ENCODE results near the gene BRCC3. TPM values are rescaled to one million over a fixed set of nuclear protein-coding genes. Genes with fewer than 3 reads are reported as not detected.

The BRCC3 gene
- 10 to 100 TPM in 2 of 5 donors, 1 to 10 TPM in 2, under 1 TPM in 1; 0.87 to 20.1 (median 7.0) TPM for total RNA-seq
- polyA plus RNA-seq: 10 to 100 TPM; 10.0 to 18.8 (median 11.8) TPM
- long read RNA-seq, donor 1, partial matches to known transcripts: 0 of 4 reads
- long read RNA-seq, donor 1, other reads (novel, unspliced or antisense): 0 of 4 reads
- long read RNA-seq, donor 2, partial matches to known transcripts: 0 of 4 reads
- long read RNA-seq, donor 2, other reads (novel, unspliced or antisense): 0 of 4 reads
- long read RNA-seq, donor 3, transcript BRCC3-208 (10 exons, 2,694 nt): major isoform, 5 of 5 reads
- long read RNA-seq, donor 3, partial matches to known transcripts: 0 of 5 reads
- long read RNA-seq, donor 3, other reads (novel, unspliced or antisense): 0 of 5 reads
- long read RNA-seq, donor 4: 0 reads
- long read RNA-seq, donor 5, transcript BRCC3-208 (10 exons, 2,694 nt): major isoform, 6 of 6 reads
- long read RNA-seq, donor 5, partial matches to known transcripts: 0 of 6 reads
- long read RNA-seq, donor 5, other reads (novel, unspliced or antisense): 0 of 6 reads
- long read RNA-seq, donor 6, transcript BRCC3-208 (10 exons, 2,694 nt): major isoform, 21 of 22 reads
- long read RNA-seq, donor 6, partial matches to known transcripts: 0 of 22 reads
- long read RNA-seq, donor 6, other reads (novel, unspliced or antisense): 0 of 22 reads
- long read RNA-seq, donor 7, transcript BRCC3-208 (10 exons, 2,694 nt): major isoform, 6 of 6 reads
- long read RNA-seq, donor 7, partial matches to known transcripts: 0 of 6 reads
- long read RNA-seq, donor 7, other reads (novel, unspliced or antisense): 0 of 6 reads
- long read RNA-seq, donor 8, partial matches to known transcripts: 0 of 4 reads
- long read RNA-seq, donor 8, other reads (novel, unspliced or antisense): 0 of 4 reads
- long read RNA-seq, donor 9, partial matches to known transcripts: 0 of 4 reads
- long read RNA-seq, donor 9, other reads (novel, unspliced or antisense): 0 of 4 reads
- long read RNA-seq, donor 10, partial matches to known transcripts: 0 of 3 reads
- long read RNA-seq, donor 10, other reads (novel, unspliced or antisense): 0 of 3 reads

DNA sequence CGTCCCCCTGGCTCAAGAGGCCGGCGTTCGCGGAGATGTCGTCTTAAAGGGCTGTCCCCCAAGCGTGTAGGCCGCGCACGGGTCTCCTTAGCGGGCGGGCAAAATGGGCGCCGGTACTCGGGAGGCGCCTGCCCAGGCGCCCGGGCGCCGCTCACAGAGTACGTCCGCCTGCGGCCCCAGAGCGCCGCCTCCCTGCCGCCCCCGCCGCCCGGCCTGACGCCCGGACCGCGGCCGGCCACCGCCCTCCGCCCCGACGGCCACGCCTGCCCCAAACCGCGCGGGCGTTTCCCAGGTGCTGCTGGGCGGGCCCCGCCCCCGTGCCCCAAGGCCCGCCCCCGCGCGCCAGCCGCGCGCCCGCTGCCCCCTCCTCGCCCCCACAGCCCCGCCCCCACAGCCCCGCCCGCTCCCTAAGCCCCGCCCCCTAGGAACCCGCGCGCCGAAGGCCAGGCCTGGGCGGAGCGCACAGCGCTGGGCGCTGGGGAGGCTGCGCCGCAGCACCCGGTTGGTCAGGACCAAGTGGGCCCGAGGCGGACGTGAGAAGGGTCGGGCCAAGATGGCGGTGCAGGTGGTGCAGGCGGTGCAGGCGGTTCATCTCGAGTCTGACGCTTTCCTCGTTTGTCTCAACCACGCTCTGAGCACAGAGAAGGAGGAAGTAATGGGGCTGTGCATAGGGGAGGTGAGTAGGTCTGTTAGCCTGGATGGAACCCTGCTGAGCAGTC is at the start of gene BRCC3, which contains the start of the genes CMC4 and MTCP1:
Gene BRCC3 (plus strand): TSS at position 534 of the 719 bp plus-strand sequence. CDS start 20 bp downstream, at position 554.
Gene CMC4 (minus strand): TSS at position 162 of the 719 bp plus-strand sequence. CDS start 7,113 bp downstream, outside the sequence.
Gene MTCP1 (minus strand): TSS at position 162 of the 719 bp plus-strand sequence. CDS start 5,126 bp downstream, outside the sequence.
- peak; percentile 85 to 93 for DNase-seq
- 0 to 50% (median 3%) methylated on average over 8 to 71 of the region's 81 CpGs for WGBS, 5 donors
- peak within 1 kb of the TSS; percentile 44 to 64 (median 59) for H3K4me3 ChIP-seq
- H3K4me1 ChIP-seq: peaks cover 0 to 36% (median 15%) of the 10 kb centered on the region in 4 donors
- peak within 1 kb of the TSS; percentile 87 to 91 (median 90) for H3K27ac ChIP-seq
- intact Hi-C loops (cut with DNase I; ENCODE audit: low total_unique reads): no loop called here
- H3K27me3 ChIP-seq: no peaks in the 10 kb centered on the region
- peaks cover 0 to 4% (median 0%) of the 10 kb centered on the region in 4 donors for H3K9me3 ChIP-seq
- H3K36me3 ChIP-seq: peaks cover 0 to 9% (median 6%) of the 10 kb centered on the region in 4 donors
- TF ChIP-seq, protein P1, sequence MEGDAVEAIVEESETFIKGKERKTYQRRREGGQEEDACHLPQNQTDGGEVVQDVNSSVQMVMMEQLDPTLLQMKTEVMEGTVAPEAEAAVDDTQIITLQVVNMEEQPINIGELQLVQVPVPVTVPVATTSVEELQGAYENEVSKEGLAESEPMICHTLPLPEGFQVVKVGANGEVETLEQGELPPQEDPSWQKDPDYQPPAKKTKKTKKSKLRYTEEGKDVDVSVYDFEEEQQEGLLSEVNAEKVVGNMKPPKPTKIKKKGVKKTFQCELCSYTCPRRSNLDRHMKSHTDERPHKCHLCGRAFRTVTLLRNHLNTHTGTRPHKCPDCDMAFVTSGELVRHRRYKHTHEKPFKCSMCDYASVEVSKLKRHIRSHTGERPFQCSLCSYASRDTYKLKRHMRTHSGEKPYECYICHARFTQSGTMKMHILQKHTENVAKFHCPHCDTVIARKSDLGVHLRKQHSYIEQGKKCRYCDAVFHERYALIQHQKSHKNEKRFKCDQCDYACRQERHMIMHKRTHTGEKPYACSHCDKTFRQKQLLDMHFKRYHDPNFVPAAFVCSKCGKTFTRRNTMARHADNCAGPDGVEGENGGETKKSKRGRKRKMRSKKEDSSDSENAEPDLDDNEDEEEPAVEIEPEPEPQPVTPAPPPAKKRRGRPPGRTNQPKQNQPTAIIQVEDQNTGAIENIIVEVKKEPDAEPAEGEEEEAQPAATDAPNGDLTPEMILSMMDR (IDR thresholded peaks at IDR 0.05): no peak
- TF ChIP-seq POLR2AphosphoS5 (IDR thresholded peaks at IDR 0.05) (peak; percentile 12 to 57 (median 57)), POLR2A (IDR thresholded peaks at IDR 0.05) (peak in 1 of 4 donors; percentile 35)

DNA sequence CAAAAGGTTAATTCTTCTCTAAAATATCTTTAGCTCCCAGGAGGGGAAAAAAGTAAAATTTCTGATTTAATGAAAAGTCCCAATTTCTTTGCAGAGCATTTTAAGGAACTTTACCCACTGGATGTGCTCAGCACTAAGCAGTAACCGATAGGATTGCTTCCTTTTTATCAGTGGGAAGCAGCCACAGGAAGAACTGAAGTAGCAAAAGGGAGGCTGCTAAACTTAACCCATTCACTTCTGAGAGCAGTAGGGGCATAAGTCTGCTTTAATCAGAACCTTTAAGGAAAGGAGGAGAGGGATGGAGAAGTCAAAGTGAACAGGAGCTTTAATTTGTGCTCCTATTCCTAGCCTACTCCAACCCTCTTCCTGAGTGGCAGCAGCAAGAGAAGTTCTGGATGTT is 48.7 kb upstream of the BRCC3 start, which contains the start of gene F8:
Gene F8 (minus strand): TSS at position 139 of the 400 bp plus-strand sequence. CDS start 171 bp downstream, outside the sequence.
- WGBS, 5 donors: 0 to 15% (median 6%) methylated on average over 1 of the region's 1 CpG
- Histone ChIP-seq H3K4me3 (no peak within 1 kb of the TSS), H3K9me3 (peaks cover 0 to 6% (median 0%) of the 10 kb centered on the region in 4 donors), H3K27ac (no peak within 1 kb of the TSS), H3K36me3 (no peaks in the 10 kb centered on the region), H3K27me3 (no peaks in the 10 kb centered on the region), H3K4me1 (no peaks in the 10 kb centered on the region)
- TF ChIP-seq POLR2AphosphoS5 (IDR thresholded peaks at IDR 0.05) (no peak), POLR2A (IDR thresholded peaks at IDR 0.05) (no peak), EP300 (IDR thresholded peaks at IDR 0.05) (no peak)
- TF ChIP-seq, protein P1 (IDR thresholded peaks at IDR 0.05): no peak
- intact Hi-C loops (cut with DNase I; ENCODE audit: low total_unique reads): no loop called here
- no peak for DNase-seq

DNA sequence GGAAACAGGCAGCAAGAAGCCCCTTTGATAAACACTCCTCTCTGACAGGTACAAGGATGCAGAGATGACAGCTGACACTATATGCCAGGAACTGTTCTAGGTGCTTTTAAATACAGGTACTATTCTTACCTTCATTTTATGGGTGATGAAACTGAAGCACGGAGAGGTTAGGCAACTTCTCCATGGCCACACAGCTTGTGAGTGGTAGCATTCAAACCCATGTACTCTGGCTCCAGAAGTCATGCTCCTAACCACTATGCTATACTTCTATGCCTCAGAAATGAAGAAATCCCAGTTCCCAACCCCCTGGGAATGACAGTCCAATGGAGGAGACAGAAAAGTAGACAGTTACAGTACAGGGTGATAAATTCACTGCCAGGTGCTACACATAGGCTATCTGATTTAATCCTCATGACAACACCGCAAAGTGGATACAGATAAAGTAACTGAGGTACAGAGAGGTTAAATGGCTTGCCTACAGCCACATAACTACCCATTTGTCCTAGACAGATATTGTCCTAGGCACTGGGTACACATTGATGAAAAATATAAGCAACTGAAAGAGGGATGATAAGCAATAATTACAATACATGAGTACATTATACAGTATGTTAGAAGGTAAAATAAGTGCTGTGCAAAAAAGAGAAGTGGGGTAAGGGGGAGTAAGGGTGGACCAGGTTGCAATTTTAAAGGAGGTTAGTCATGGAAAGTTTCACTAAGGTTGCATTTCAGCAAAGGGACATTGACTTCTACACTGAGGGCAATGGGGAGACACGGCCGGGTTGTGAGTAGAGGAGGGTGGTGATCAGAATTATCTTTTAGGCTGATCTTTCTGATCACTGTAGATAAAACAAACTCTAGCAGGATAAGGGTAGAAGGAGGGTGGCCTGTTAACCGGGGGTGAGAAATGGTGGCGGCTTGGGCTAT is 47.1 kb upstream of the BRCC3 start:
- TF ChIP-seq, protein P1 (IDR thresholded peaks at IDR 0.05): no peak
- TF ChIP-seq POLR2A (IDR thresholded peaks at IDR 0.05): no peak
- no peak for TF ChIP-seq POLR2AphosphoS5 (IDR thresholded peaks at IDR 0.05)
- no peak for TF ChIP-seq EP300 (IDR thresholded peaks at IDR 0.05)
- intact Hi-C loops (cut with DNase I; ENCODE audit: low total_unique reads): no loop called here
- no peaks in the 10 kb centered on the region for H3K36me3 ChIP-seq
- 76 to 86% (median 82%) methylated on average over 6 of the region's 6 CpGs for WGBS, 5 donors
- no peaks in the 10 kb centered on the region for H3K27me3 ChIP-seq
- peaks cover 0 to 6% (median 0%) of the 10 kb centered on the region in 4 donors for H3K9me3 ChIP-seq
- no peak overlapping the region for H3K4me3 ChIP-seq
- DNase-seq: no peak
- no peak overlapping the region for H3K27ac ChIP-seq
- peaks cover 0 to 14% (median 9%) of the 10 kb centered on the region in 4 donors for H3K4me1 ChIP-seq
